ENCODE results near the gene PDE5A.

DNA sequence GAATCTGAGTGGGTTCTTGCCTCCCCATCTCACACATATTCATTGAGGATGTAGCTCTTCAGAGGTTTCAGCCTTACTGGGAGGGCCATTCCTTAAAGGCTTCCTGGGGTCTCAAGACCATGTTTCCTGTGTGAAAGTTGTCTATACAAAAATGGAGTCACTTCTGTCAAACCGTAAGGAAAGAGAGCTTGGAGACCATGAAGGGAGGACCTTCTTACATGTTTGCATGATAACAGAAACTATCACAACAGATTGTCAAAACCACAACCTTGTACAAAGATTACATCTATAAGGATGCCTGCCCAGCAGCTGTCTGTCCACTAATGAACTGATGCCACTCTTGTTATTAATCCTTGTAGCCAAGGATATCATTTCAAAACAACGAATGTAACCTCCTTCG lies 139.3 kb downstream of the PDE5A start:
- TF ChIP-seq, protein P1, sequence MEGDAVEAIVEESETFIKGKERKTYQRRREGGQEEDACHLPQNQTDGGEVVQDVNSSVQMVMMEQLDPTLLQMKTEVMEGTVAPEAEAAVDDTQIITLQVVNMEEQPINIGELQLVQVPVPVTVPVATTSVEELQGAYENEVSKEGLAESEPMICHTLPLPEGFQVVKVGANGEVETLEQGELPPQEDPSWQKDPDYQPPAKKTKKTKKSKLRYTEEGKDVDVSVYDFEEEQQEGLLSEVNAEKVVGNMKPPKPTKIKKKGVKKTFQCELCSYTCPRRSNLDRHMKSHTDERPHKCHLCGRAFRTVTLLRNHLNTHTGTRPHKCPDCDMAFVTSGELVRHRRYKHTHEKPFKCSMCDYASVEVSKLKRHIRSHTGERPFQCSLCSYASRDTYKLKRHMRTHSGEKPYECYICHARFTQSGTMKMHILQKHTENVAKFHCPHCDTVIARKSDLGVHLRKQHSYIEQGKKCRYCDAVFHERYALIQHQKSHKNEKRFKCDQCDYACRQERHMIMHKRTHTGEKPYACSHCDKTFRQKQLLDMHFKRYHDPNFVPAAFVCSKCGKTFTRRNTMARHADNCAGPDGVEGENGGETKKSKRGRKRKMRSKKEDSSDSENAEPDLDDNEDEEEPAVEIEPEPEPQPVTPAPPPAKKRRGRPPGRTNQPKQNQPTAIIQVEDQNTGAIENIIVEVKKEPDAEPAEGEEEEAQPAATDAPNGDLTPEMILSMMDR (IDR thresholded peaks at IDR 0.05), result no peak
- TF ChIP-seq POLR2AphosphoS5 (IDR thresholded peaks at IDR 0.05), result no peak
- no peak for TF ChIP-seq EP300 (IDR thresholded peaks at IDR 0.05; ENCODE audit: low read depth)
- no peak for TF ChIP-seq POLR2A (IDR thresholded peaks at IDR 0.05)

All from transverse colon (tissue), 4 donors.